Upper lobe of left lung (tissue), 4 donors: ENCODE results near the gene ADPRS.

Experiments used
- CTCF ChIP-seq, 6 experiments: fragments of 450-650 bp in 4 of 6; fragments of 200-600 bp in 2 of 6; sonication (generic) in 2 of 6; IDR thresholded peaks; one replicate each; pipeline ENCODE4 v1.5.1; 2016 to 2019; ENCODE audit warnings: antibody characterized with exemption in 6 of 6
- POLR2A ChIP-seq, 4 donors: fragments of 450-650 bp; IDR thresholded peaks; one replicate each; pipeline ENCODE4 v1.5.1; 2016 to 2017; ENCODE audit warnings: antibody characterized with exemption in 4 of 4, mild to moderate bottlenecking in 2 of 4
- POLR2AphosphoS5 ChIP-seq, 2 donors: sonication (generic); formaldehyde crosslinking; IDR thresholded peaks; one replicate each; pipeline ENCODE4 v1.5.1; 2017; ENCODE audit warnings: antibody characterized with exemption in 2 of 2

GRCh38 chr1:36106269-36106668 is 17.6 kb downstream of the ADPRS start:
- TF ChIP-seq CTCF (IDR thresholded peaks at IDR 0.05) (no peak), POLR2A (IDR thresholded peaks at IDR 0.05) (no peak), POLR2AphosphoS5 (IDR thresholded peaks at IDR 0.05) (no peak)
